A673 (cell line): ENCODE data around the gene ABHD8.

ENCODE experiments used
- CTCF ChIP-seq: fragments of 300-800, 200-600 bp; sonication (generic); conservative IDR thresholded peaks from 2 replicates; pipeline ENCODE4 v1.5.1; 2017; ENCODE audit warnings: low read depth, mild to moderate bottlenecking, antibody characterized with exemption, low read length, moderate library complexity, mixed read lengths
- EZH2 ChIP-seq: fragments of 200-600 bp; sonication (generic); IDR thresholded peaks from 2 replicates; pipeline ENCODE4 v1.6.1; 2017; ENCODE audit warnings: borderline replicate concordance, low read depth, mild to moderate bottlenecking, mixed read lengths, antibody characterized with exemption, low read length; ENCODE audit not compliant: poor library complexity, severe bottlenecking

- TF ChIP-seq CTCF (no peak), EZH2 (no peak)
These were observed 58.3 kb downstream of the ABHD8 start for GRCh38 chr19:17244618-17245534.
